Stimulated activated effector memory CD8-positive, alpha-beta T cell treated with anti-CD3 and anti-CD28 coated beads, Interleukin-12 subunit alpha, Interleukin-12 subunit beta, amount 100 ng/mL, for 72 hours (primary cell): Measurements from ENCODE around the gene CAMK4.
"Not testable (repeated sequence)": the region's sequence is repeated elsewhere in the genome, so short reads cannot be mapped to it uniquely, and the experiment has no call there.

ENCODE experiments used
- ATAC-seq: fragments of 150-1000 bp; cut with Tn5 transposase; 2 replicates; pipeline ENCODE4 v1.10.0; 2021
- DNase-seq, 2 donors: peaks; one replicate each; pipeline ENCODE4 v3.0.0; 2021 to 2022; ENCODE audit warnings: low spot score in 2 of 2
- H3K27ac Mint-ChIP-seq: one replicate; pipeline ENCODE4 v1.8.0; 2022; ENCODE audit warnings: mild to moderate bottlenecking, mixed read lengths
- H3K36me3 Mint-ChIP-seq: one replicate; pipeline ENCODE4 v1.8.0; 2022; ENCODE audit warnings: mild to moderate bottlenecking, mixed read lengths
- H3K4me1 Mint-ChIP-seq: one replicate; pipeline ENCODE4 v1.8.0; 2022; ENCODE audit warnings: mixed read lengths
- H3K4me3 Mint-ChIP-seq: one replicate; pipeline ENCODE4 v1.8.0; 2022; ENCODE audit warnings: mild to moderate bottlenecking, mixed read lengths
- H3K9me3 Mint-ChIP-seq: one replicate; pipeline ENCODE4 v1.8.0; 2022; ENCODE audit warnings: mixed read lengths

CAMK4 gene

GRCh38 chr5:111301264-111301663 lies 77.1 kb downstream of the CAMK4 start:
- Mint-ChIP-seq H3K4me1 (peaks cover 21% of the 10 kb centered on the region), H3K36me3 (peaks cover 5% of the 10 kb centered on the region), H3K9me3 (no peaks in the 10 kb centered on the region), H3K27ac (no peak overlapping the region), H3K4me3 (no peak overlapping the region)
- DNase-seq (no peak), ATAC-seq (no peak)

GRCh38 chr5:111302043-111302442 lies 77.9 kb downstream of the CAMK4 start:
- not testable (repeated sequence) for H3K27ac Mint-ChIP-seq, H3K9me3 Mint-ChIP-seq, ATAC-seq, DNase-seq, H3K36me3 Mint-ChIP-seq, H3K4me3 Mint-ChIP-seq
- H3K4me1 Mint-ChIP-seq: peaks cover 21% of the 10 kb centered on the region

GRCh38 chr5:111308951-111309350 lies 84.8 kb downstream of the CAMK4 start:
- DNase-seq (no peak), ATAC-seq (no peak)
- peaks cover 43% of the 10 kb centered on the region for H3K4me1 Mint-ChIP-seq
- H3K4me3 Mint-ChIP-seq: no peak overlapping the region
- H3K9me3 Mint-ChIP-seq: no peaks in the 10 kb centered on the region
- peak overlapping the region; percentile 33 for H3K27ac Mint-ChIP-seq
- no peaks in the 10 kb centered on the region for H3K36me3 Mint-ChIP-seq

GRCh38 chr5:111309384-111309783 lies 85.2 kb downstream of the CAMK4 start:
- Mint-ChIP-seq H3K9me3 (no peaks in the 10 kb centered on the region), H3K4me3 (no peak overlapping the region), H3K4me1 (peaks cover 44% of the 10 kb centered on the region), H3K36me3 (no peaks in the 10 kb centered on the region), H3K27ac (peak overlapping the region; percentile 33)
- DNase-seq (no peak), ATAC-seq (no peak)

- Mint-ChIP-seq H3K4me1 (peaks cover 44% of the 10 kb centered on the region), H3K36me3 (no peaks in the 10 kb centered on the region), H3K9me3 (no peaks in the 10 kb centered on the region), H3K27ac (peak overlapping the region; percentile 16), H3K4me3 (peak overlapping the region; percentile 9)
- DNase-seq: no peak
- peak; percentile 47 for ATAC-seq
Observed at GRCh38 chr5:111310711-111311620, 86.8 kb downstream of the CAMK4 start.

GRCh38 chr5:111311666-111312065 lies 87.5 kb downstream of the CAMK4 start:
- H3K27ac Mint-ChIP-seq: peak overlapping the region; percentile 16
- peaks cover 48% of the 10 kb centered on the region for H3K4me1 Mint-ChIP-seq
- no peaks in the 10 kb centered on the region for H3K9me3 Mint-ChIP-seq
- DNase-seq (no peak), ATAC-seq (no peak)
- H3K4me3 Mint-ChIP-seq: peak overlapping the region; percentile 9
- H3K36me3 Mint-ChIP-seq: no peaks in the 10 kb centered on the region

- ATAC-seq (peak; percentile 95), DNase-seq (no peak)
- peak overlapping the region; percentile 20 for H3K4me3 Mint-ChIP-seq
- peaks cover 48% of the 10 kb centered on the region for H3K4me1 Mint-ChIP-seq
- H3K9me3 Mint-ChIP-seq: no peaks in the 10 kb centered on the region
- no peaks in the 10 kb centered on the region for H3K36me3 Mint-ChIP-seq
- peak overlapping the region; percentile 84 for H3K27ac Mint-ChIP-seq
Observed at GRCh38 chr5:111313017-111313724, 89.0 kb downstream of the CAMK4 start.

- ATAC-seq (peak; percentile 60), DNase-seq (no peak)
- Mint-ChIP-seq H3K4me3 (no peak overlapping the region), H3K4me1 (peaks cover 33% of the 10 kb centered on the region), H3K9me3 (peaks cover 17% of the 10 kb centered on the region), H3K36me3 (no peaks in the 10 kb centered on the region), H3K27ac (no peak overlapping the region)
Observed at GRCh38 chr5:111320953-111321352, 96.8 kb downstream of the CAMK4 start.

- H3K27ac Mint-ChIP-seq: no peak overlapping the region
- ATAC-seq (no peak), DNase-seq (no peak)
- no peaks in the 10 kb centered on the region for H3K36me3 Mint-ChIP-seq
- no peak overlapping the region for H3K4me3 Mint-ChIP-seq
- peaks cover 17% of the 10 kb centered on the region for H3K9me3 Mint-ChIP-seq
- H3K4me1 Mint-ChIP-seq: peaks cover 30% of the 10 kb centered on the region
Observed at GRCh38 chr5:111321376-111321775, 97.2 kb downstream of the CAMK4 start.

GRCh38 chr5:111326551-111326950 lies 102.4 kb downstream of the CAMK4 start:
- Mint-ChIP-seq H3K27ac (no peak overlapping the region), H3K9me3 (peaks cover 13% of the 10 kb centered on the region)

GRCh38 chr5:111337133-111337532 lies 112.9 kb downstream of the CAMK4 start:
- DNase-seq: no peak
- Mint-ChIP-seq H3K9me3 (no peaks in the 10 kb centered on the region), H3K4me3 (peak overlapping the region; percentile 12), H3K36me3 (no peaks in the 10 kb centered on the region), H3K27ac (peak overlapping the region; percentile 77), H3K4me1 (peaks cover 34% of the 10 kb centered on the region)
- peak; percentile 95 for ATAC-seq

More at GRCh38 chr5:111326551-111326950, 102.4 kb downstream of the CAMK4 start:
- no peak overlapping the region for H3K4me3 Mint-ChIP-seq
- peaks cover 5% of the 10 kb centered on the region for H3K36me3 Mint-ChIP-seq
- ATAC-seq: no peak
- peaks cover 8% of the 10 kb centered on the region for H3K4me1 Mint-ChIP-seq
- no peak for DNase-seq

- peak; percentile 87 for ATAC-seq
- Mint-ChIP-seq H3K27ac (peak overlapping the region; percentile 77), H3K9me3 (no peaks in the 10 kb centered on the region), H3K4me3 (peak overlapping the region; percentile 12), H3K4me1 (peaks cover 38% of the 10 kb centered on the region), H3K36me3 (no peaks in the 10 kb centered on the region)
- DNase-seq: peak in 1 of 2 donors; percentile 52
Observed at GRCh38 chr5:111337688-111338087, 113.5 kb downstream of the CAMK4 start.

- peaks cover 33% of the 10 kb centered on the region for H3K36me3 Mint-ChIP-seq
Observed at GRCh38 chr5:111345731-111346130, 121.5 kb downstream of the CAMK4 start.

GRCh38 chr5:111347021-111347420 lies 122.8 kb downstream of the CAMK4 start:
- DNase-seq: no peak
- Mint-ChIP-seq H3K27ac (no peak overlapping the region), H3K4me3 (no peak overlapping the region), H3K4me1 (peaks cover 32% of the 10 kb centered on the region), H3K36me3 (peaks cover 43% of the 10 kb centered on the region), H3K9me3 (no peaks in the 10 kb centered on the region)
- no peak for ATAC-seq

More at GRCh38 chr5:111345731-111346130, 121.5 kb downstream of the CAMK4 start:
- Mint-ChIP-seq H3K4me1 (peaks cover 40% of the 10 kb centered on the region), H3K4me3 (no peak overlapping the region), H3K9me3 (no peaks in the 10 kb centered on the region), H3K27ac (no peak overlapping the region)
- DNase-seq (no peak), ATAC-seq (no peak)

- Mint-ChIP-seq H3K4me3 (no peak overlapping the region), H3K4me1 (peaks cover 21% of the 10 kb centered on the region), H3K9me3 (no peaks in the 10 kb centered on the region), H3K36me3 (peaks cover 43% of the 10 kb centered on the region), H3K27ac (no peak overlapping the region)
- peak; percentile 51 for ATAC-seq
- no peak for DNase-seq
Observed at GRCh38 chr5:111348661-111349329, 124.6 kb downstream of the CAMK4 start.
